NT2/D1 (cell line): ENCODE measurements around the gene GDAP2.

ENCODE experiments used
- DNase-seq: peaks from one replicate; pipeline ENCODE4 v3.0.0-alpha.2; 2011; ENCODE audit warnings: low read depth, low spot score
- H3K27me3 ChIP-seq: 2 replicates; pipeline ENCODE4 v1.6.0; 2011; ENCODE audit warnings: mild to moderate bottlenecking; ENCODE audit not compliant: insufficient read length, insufficient read depth
- H3K36me3 ChIP-seq: 2 replicates; pipeline ENCODE4 v1.6.1; 2011; ENCODE audit warnings: mild to moderate bottlenecking, low read length, mixed read lengths; ENCODE audit not compliant: insufficient read depth, insufficient read length
- H3K4me1 ChIP-seq: 2 replicates; pipeline ENCODE4 v1.5.1; 2011; ENCODE audit not compliant: insufficient read depth, insufficient read length
- H3K4me3 ChIP-seq: 2 replicates; pipeline ENCODE4 v1.5.1; 2011; ENCODE audit warnings: low read depth; ENCODE audit not compliant: insufficient read length
- H3K9ac ChIP-seq: 2 replicates; pipeline ENCODE4 v1.6.0; 2011; ENCODE audit warnings: low read depth; ENCODE audit not compliant: insufficient read length
- H3K9me3 ChIP-seq: 2 replicates; pipeline ENCODE4 v1.5.1; 2011; ENCODE audit warnings: mild to moderate bottlenecking, low read length; ENCODE audit not compliant: insufficient read depth
- SUZ12 ChIP-seq: IDR thresholded peaks from 2 replicates; pipeline ENCODE4 v1.6.1; 2011; ENCODE audit not compliant: insufficient read length, insufficient read depth; ENCODE audit errors: extremely low read depth
- YY1 ChIP-seq: IDR thresholded peaks from 2 replicates; pipeline ENCODE4 v1.6.1; 2011; ENCODE audit not compliant: insufficient read length, insufficient read depth
- ZNF274 ChIP-seq: IDR thresholded peaks from 2 replicates; pipeline ENCODE4 v1.6.1; 2011; ENCODE audit warnings: mild to moderate bottlenecking, low read depth, low read length

Gene GDAP2

GRCh38 chr1:117841117-117841650 lies 88.2 kb downstream of the GDAP2 start:
- no peak for TF ChIP-seq ZNF274
- no peak for TF ChIP-seq YY1
- no peak for TF ChIP-seq SUZ12

GRCh38 chr1:117838911-117839310 lies 90.5 kb downstream of the GDAP2 start:
- TF ChIP-seq YY1 (no peak), ZNF274 (no peak), SUZ12 (no peak)
- no peak for DNase-seq
- Histone ChIP-seq H3K9ac (no peak overlapping the region), H3K36me3 (no peaks in the 10 kb centered on the region), H3K9me3 (no peaks in the 10 kb centered on the region), H3K4me1 (peaks cover 3% of the 10 kb centered on the region), H3K4me3 (no peak overlapping the region), H3K27me3 (no peaks in the 10 kb centered on the region)

More at GRCh38 chr1:117841117-117841650, 88.2 kb downstream of the GDAP2 start:
- Histone ChIP-seq H3K4me3 (no peak overlapping the region), H3K9ac (no peak overlapping the region), H3K9me3 (no peaks in the 10 kb centered on the region), H3K27me3 (no peaks in the 10 kb centered on the region), H3K36me3 (no peaks in the 10 kb centered on the region), H3K4me1 (peaks cover 3% of the 10 kb centered on the region)
- no peak for DNase-seq

GRCh38 chr1:117836069-117836468 lies 93.4 kb downstream of the GDAP2 start:
- H3K9me3 ChIP-seq = no peaks in the 10 kb centered on the region
- no peak for TF ChIP-seq SUZ12
- no peak for TF ChIP-seq YY1
- TF ChIP-seq ZNF274 = no peak
- H3K9ac ChIP-seq = no peak overlapping the region
- no peaks in the 10 kb centered on the region for H3K36me3 ChIP-seq
- H3K4me1 ChIP-seq = peaks cover 3% of the 10 kb centered on the region
- H3K4me3 ChIP-seq = no peak overlapping the region
- no peak for DNase-seq
- no peaks in the 10 kb centered on the region for H3K27me3 ChIP-seq

- H3K9me3 ChIP-seq = no peaks in the 10 kb centered on the region
- TF ChIP-seq SUZ12 = no peak
- no peak for TF ChIP-seq YY1
- no peak for TF ChIP-seq ZNF274
- H3K4me1 ChIP-seq = peaks cover 3% of the 10 kb centered on the region
- H3K27me3 ChIP-seq = no peaks in the 10 kb centered on the region
- H3K9ac ChIP-seq = no peak overlapping the region
- H3K36me3 ChIP-seq = no peaks in the 10 kb centered on the region
- no peak for DNase-seq
- no peak overlapping the region for H3K4me3 ChIP-seq
Measured at GRCh38 chr1:117834416-117834815, 95.0 kb downstream of the GDAP2 start.

GRCh38 chr1:117832453-117832852 lies 97.0 kb downstream of the GDAP2 start:
- Histone ChIP-seq H3K27me3 (no peaks in the 10 kb centered on the region), H3K4me1 (peaks cover under 1% of the 10 kb centered on the region), H3K36me3 (no peaks in the 10 kb centered on the region), H3K9me3 (no peaks in the 10 kb centered on the region), H3K4me3 (no peak overlapping the region), H3K9ac (no peak overlapping the region)
- no peak for TF ChIP-seq SUZ12
- no peak for TF ChIP-seq ZNF274
- no peak for DNase-seq

- TF ChIP-seq ZNF274 (no peak), YY1 (no peak), SUZ12 (no peak)
- H3K9ac ChIP-seq = no peak overlapping the region
- no peaks in the 10 kb centered on the region for H3K4me1 ChIP-seq
- H3K9me3 ChIP-seq = no peaks in the 10 kb centered on the region
- H3K4me3 ChIP-seq = no peak overlapping the region
- no peak for DNase-seq
- H3K27me3 ChIP-seq = no peaks in the 10 kb centered on the region
- H3K36me3 ChIP-seq = no peaks in the 10 kb centered on the region
Measured at GRCh38 chr1:117830222-117830621, 99.2 kb downstream of the GDAP2 start.

GRCh38 chr1:117828201-117828600 lies 101.2 kb downstream of the GDAP2 start:
- H3K9me3 ChIP-seq = no peaks in the 10 kb centered on the region
- H3K4me1 ChIP-seq = no peaks in the 10 kb centered on the region
- no peak overlapping the region for H3K9ac ChIP-seq
- H3K36me3 ChIP-seq = no peaks in the 10 kb centered on the region
- H3K4me3 ChIP-seq = no peak overlapping the region
- no peak for TF ChIP-seq ZNF274
- TF ChIP-seq SUZ12 = no peak
- no peak for TF ChIP-seq YY1
- no peaks in the 10 kb centered on the region for H3K27me3 ChIP-seq
- no peak for DNase-seq
